Effector CD4-positive, alpha-beta T cell (primary cell): ENCODE measurements around the gene TAF6.

Source experiments
- DNase-seq: peaks from one replicate; pipeline ENCODE4 v3.0.0-alpha.2; 2020

TAF6 gene

GRCh38 chr7:100091411-100092181 is 27.6 kb downstream of the TAF6 start:
- no peak for DNase-seq

- DNase-seq: no peak
These were observed 28.4 kb downstream of the TAF6 start for GRCh38 chr7:100090527-100091410.

- no peak for DNase-seq
These were observed 29.5 kb downstream of the TAF6 start for GRCh38 chr7:100089458-100090196.

- peak; percentile 89 for DNase-seq
These were observed 30.3 kb downstream of the TAF6 start, which contains the start of gene COPS6 for GRCh38 chr7:100088621-100089457. COPS6 (plus strand) TSS chr7:100088969; CDS start chr7:100088991, 22 bp downstream.

- DNase-seq: no peak
These were observed 31.0 kb downstream of the TAF6 start for GRCh38 chr7:100088095-100088620.

GRCh38 chr7:100087055-100087750 is 32.0 kb downstream of the TAF6 start:
- no peak for DNase-seq

- DNase-seq: no peak
These were observed 33.6 kb downstream of the TAF6 start for GRCh38 chr7:100085515-100085914.

GRCh38 chr7:100082978-100083377 is 36.2 kb downstream of the TAF6 start:
- DNase-seq: no peak

GRCh38 chr7:100081535-100082102 is 37.5 kb downstream of the TAF6 start, which contains the start of gene ZNF3:
ZNF3 (minus strand) TSS chr7:100081723; CDS start chr7:100077357, 4,366 bp downstream.
- DNase-seq: peak; percentile 97

- DNase-seq: no peak
These were observed 38.1 kb downstream of the TAF6 start for GRCh38 chr7:100080907-100081534.

GRCh38 chr7:100079024-100079560 is 40.1 kb downstream of the TAF6 start:
- DNase-seq: no peak

GRCh38 chr7:100077205-100077604 is 42.0 kb downstream of the TAF6 start:
- no peak for DNase-seq

- no peak for DNase-seq
These were observed 43.7 kb downstream of the TAF6 start for GRCh38 chr7:100075418-100075817.

GRCh38 chr7:100074841-100075240 is 44.3 kb downstream of the TAF6 start:
- DNase-seq: no peak

- no peak for DNase-seq
These were observed 46.7 kb downstream of the TAF6 start for GRCh38 chr7:100072462-100072861.

GRCh38 chr7:100071018-100071723 is 48.0 kb downstream of the TAF6 start:
- DNase-seq: no peak

- no peak for DNase-seq
These were observed 49.2 kb downstream of the TAF6 start for GRCh38 chr7:100069991-100070390.

GRCh38 chr7:100066953-100067352 is 52.2 kb downstream of the TAF6 start:
- DNase-seq: no peak
